Bronchial smooth muscle cell (primary cell): ENCODE data around the gene FAM133A. TPM values are rescaled to one million over a fixed set of nuclear protein-coding genes. Genes with fewer than 3 reads are reported as not detected.

ENCODE experiments used
- total RNA-seq: library from RNA; depleted of rRNA; stranded (reverse); fragments of >200 nt; gene quantifications from 2 replicates; pipeline ENCODE4 v1.2.1, GENCODE V29; 2014

FAM133A gene
- under 0.01 TPM in 1 of 2 replicates, not detected in the other for total RNA-seq

DNA sequence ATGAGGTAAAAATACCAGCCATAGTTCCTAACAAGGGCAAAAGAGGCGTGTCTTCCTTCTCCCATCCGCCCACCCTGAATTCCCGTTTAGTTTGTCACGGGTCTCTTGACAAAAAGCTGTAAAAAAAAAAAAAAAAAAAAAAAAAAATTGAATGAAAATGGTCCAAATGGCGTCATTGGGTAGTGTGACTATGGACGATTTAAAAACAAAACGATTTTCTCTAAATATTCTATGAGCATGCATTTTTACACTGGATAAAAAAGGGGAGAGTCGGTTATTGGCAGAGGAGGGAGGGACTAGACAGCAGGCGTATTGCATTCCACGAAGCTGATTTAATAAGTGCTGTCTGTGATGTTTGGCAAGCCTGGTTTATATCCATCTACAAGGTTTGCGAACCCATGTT lies at the start of gene FAM133A:
TSS of gene FAM133A (plus strand) at position 338 of the 403 bp plus-strand sequence. CDS start 35,214 bp downstream, outside the sequence.

DNA sequence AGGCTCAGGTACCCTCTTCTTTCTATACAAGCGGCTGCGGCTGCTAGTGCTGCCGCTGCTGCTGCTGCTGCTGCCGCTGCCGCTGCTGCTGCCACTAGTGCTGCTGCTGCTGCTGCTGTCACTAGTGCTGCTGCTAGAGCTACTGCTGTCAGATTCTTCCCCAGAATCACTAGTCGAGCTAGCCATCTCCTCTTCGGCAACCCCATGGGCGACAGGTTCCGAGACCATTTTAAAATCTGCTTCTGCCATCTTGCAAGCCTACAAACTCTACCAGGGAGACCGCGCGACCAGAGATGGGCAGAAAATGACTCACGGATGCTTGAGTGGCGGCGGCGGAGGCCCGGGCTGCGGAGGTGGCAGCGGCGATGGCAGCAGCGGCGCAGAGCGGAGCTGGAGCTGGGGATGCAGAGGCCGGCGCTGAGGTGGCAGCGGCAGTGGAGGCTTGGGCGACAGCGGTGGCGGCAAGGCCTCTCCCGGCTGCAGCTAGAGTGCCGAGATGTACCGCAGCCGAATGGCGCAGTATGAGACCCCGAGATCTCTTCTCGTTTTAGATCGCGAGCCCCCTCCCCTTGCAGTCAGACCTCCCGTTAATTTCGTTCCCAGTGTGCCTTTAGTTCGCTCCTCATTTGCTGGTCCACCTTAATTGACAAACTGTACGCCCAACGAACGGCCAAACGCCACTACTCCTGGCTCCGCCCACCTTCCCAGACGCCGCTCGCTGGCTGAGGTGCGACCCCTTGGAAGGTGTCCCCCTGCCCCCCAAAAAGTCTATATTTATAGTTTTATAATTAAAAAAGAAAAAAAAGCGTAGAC lies 744 bp upstream of the FAM133A start, which contains the start of gene NAP1L3:
TSS of gene NAP1L3 (minus strand) at position 523 of the 813 bp plus-strand sequence. CDS start at position 249, 274 bp downstream.

Other genes starting within 250 kb of the FAM133A start
- gene NAP1L3, start 628 bp upstream of the FAM133A start, total RNA-seq: 3.5 and 3.9 TPM in 2 replicates